Stimulated activated naive CD8-positive, alpha-beta T cell treated with anti-CD3 and anti-CD28 coated beads, Interleukin-15, Interleukin-2, amounts not matched to agents 100 U/mL and 50 U/mL, for 24 hours (primary cell): ENCODE results near the gene TMEM213.
A peak's percentile ranks its signal among the peaks of the same experiment; 100 is the strongest.

Experiments used
- ATAC-seq: fragments of 150-1000 bp; cut with Tn5 transposase; one replicate; pipeline ENCODE4 v1.10.0; 2021
- DNase-seq: peaks from one replicate; pipeline ENCODE4 v3.0.0; 2021

Gene TMEM213, protein sequence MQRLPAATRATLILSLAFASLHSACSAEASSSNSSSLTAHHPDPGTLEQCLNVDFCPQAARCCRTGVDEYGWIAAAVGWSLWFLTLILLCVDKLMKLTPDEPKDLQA

DNA sequence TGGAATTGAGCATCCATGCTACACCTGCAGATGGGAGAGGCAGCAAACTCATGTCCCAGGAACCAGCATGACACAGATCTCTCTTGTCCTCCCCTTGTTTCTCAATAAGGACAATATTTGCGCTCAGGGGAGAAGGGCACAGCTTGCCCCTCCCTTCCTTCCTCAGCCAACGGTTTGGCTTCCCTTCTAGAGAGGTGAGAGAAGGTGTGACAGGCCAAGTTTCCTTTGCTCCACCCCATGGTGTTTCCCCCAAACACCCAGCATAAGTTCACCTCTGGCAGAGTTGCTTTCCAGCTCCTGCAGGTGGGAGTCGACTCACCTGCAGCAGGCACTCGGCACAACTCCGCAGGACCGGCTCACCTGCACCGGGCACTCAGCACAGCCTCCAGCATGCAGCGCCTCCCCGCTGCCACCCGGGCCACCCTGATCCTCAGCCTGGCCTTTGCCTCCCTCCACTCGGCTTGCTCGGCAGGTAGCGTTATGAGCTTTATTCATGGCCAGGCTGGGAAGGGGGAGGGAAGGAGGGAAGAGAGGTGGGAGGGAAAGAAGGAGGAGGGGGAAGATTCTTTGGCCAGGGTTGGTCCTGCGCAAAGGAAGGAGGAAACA lies at the start of gene TMEM213, which contains the start of gene ATP6V0A4:
TMEM213 (plus strand) TSS at position 280 of the 606 bp plus-strand sequence; CDS start at position 391, 111 bp downstream.
ATP6V0A4 (minus strand) TSS at position 482 of the 606 bp plus-strand sequence. CDS start 26,949 bp downstream, outside the sequence.
- no peak for ATAC-seq
- DNase-seq = no peak

DNA sequence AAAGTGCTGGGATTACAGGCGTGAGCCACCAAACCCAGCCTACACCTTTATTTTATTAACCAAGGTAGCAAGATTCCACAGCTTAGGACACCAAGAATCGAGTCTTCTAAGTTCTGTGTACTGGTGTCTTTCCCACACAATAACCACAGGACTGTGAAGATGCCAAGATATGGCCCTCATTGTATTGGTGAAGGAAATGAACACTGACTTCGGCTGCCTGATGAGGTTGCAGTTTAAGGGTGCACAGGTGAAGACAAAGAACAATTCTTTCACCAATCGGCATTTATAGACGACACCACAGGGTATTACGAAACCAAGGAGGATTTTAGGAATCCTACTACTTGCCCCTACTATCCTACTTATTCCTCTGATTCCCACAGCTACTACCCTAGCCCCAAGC lies 49.1 kb upstream of the TMEM213 start:
- ATAC-seq (no peak), DNase-seq (no peak)

DNA sequence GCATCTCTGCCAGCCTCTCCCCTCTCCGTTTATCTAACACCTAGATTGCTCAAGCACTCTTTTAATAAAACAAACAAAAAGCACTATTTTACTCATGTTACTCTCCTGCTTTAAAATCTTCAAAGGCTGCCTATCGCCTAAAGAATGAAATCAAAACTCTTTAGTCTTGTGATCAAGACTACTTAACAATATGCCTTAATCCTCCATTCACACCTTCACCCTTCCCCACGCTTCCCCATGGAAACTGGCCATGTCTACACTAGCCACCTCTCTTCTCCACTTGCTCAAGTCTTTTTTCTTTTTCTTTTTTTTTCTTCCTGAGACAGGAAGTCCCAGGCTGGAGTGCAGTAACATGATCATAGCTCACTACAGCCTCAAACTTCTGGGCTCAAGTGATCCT lies 47.8 kb upstream of the TMEM213 start:
- DNase-seq (no peak), ATAC-seq (no peak)

DNA sequence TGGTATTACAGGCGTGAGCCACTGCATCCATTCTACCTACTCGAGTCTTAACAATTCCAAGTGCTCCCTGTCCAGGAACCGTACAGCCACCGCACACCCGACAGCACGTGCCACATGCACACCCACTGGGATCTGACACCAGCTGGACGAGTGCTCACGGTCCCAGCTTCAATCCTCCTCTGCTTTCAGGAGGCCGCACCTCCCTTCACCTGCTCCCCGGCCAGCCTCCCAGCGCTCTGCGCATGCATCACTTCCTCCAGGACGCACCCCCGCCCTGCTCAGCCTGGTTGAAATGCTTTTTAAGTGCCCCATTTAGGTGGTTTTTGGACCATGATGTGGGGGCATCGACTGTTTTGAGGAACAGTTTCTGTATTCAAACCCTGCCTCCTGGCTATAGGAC lies 47.3 kb upstream of the TMEM213 start:
- ATAC-seq (no peak), DNase-seq (no peak)

DNA sequence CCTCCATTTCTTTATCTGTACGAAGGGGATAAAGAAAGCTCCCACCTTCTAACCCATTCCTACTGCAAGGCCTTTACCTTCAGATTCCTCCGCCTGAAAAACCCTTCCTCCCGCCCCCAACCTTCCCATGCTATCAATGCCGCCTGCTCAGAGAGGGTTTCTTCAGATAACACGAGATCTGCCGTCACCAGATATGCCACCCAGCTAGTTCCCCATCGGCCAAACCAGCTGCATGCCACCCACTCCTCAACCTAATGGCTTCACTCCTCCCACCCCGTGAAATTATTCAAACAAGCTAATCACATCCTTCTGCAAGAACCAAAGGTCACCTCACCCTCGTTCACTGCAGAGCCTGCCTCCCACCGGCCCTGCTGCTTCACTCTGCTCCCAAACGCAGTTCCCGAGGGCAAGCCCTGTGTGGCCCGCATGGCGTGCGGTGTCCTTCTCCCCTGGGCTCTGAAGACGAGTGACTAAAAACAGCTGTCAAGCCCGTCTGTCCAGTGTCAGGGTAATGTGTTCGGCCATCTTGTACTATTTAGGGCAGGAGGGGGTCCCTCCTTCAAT lies 46.8 kb upstream of the TMEM213 start:
- ATAC-seq (no peak), DNase-seq (no peak)

DNA sequence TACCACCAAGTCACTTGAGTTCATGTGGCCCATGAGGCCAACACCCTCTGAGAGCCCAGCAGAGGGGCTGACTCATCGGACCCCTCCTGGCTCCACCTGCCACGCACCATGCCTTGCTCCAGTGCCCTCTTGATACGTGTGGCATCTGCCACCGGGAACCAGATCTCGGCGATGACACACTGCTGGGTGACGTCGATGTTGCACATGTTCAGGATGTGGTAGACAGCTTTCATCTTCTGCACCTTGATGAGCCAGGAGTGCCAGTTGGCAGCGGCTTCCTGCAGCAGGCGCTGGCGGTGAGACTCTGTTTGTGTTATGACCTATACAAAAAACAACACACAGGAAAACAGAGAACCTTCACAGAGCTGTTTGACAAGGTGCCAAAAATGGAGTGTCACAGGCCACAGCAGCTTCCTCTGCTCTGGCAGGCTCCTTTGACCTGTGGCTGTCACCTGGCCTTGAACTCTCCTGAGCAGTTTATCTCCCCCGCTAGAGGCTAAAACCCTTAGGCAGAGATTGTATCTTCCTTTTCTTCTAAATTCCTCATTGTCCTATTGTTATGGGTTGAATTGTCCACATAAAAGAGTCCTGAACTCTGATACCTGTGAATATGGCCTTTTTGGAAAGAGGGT lies 45.2 kb upstream of the TMEM213 start:
- ATAC-seq (peak; percentile 97), DNase-seq (peak; percentile 83)

DNA sequence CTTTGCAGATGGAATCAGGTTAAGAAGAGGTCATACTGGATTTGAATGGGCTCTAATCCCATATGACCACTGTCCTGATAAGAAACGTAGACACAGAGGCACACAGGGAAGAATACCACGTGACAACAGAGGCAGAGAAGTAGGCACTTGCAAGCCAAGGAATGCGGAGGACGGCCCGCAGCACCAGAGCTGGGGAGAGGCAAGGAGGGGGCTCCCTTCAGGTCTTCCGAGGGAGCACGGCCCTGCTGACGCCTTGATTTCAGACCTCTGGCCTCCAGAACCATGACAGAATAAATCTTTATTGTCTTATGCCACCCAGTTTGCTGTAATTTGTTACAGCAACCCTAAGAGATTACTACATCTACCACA lies 44.7 kb upstream of the TMEM213 start:
- DNase-seq (no peak), ATAC-seq (no peak)

DNA sequence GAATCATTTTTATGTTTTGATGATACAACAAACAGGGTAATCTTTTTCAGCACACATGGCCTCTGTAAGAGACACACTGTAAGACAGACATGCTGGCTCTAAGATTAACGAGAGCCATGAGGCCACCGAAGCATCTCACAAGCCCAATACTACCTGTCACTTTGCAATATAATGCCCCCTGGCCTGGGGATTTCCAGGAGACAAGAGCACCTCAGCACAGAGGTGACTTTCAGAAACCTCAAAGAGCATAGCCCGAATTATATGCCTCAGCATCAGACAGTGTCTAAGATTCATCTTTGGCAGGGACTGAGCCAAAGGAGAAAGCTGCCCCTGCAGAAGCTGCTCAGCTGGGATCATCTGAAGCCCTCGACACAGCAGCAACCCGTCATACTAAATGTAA lies 44.2 kb upstream of the TMEM213 start:
- no peak for DNase-seq

DNA sequence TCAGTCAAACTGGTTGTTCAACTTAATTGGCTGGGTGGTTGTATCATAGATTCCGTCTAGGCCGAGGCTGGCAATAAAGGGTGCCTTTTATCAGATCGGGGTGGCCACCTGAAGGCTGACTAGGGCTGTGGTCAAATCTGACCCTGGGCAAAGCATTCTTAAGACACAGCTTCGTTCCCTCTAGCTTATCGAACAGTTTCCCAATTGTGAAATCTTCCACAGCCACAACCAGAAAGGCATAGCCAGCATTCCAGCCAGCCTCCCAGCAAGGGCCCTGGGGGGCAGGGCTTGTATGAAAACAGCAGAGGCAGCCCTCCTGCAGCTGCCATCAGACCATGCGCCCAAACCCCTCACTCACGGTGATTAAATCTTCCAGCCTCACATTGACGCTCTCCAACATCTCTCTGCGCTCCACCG lies 42.5 kb upstream of the TMEM213 start:
- no peak for DNase-seq
- no peak for ATAC-seq

More for the DNA sequence above, 44.2 kb upstream of the TMEM213 start:
- ATAC-seq = no peak

DNA sequence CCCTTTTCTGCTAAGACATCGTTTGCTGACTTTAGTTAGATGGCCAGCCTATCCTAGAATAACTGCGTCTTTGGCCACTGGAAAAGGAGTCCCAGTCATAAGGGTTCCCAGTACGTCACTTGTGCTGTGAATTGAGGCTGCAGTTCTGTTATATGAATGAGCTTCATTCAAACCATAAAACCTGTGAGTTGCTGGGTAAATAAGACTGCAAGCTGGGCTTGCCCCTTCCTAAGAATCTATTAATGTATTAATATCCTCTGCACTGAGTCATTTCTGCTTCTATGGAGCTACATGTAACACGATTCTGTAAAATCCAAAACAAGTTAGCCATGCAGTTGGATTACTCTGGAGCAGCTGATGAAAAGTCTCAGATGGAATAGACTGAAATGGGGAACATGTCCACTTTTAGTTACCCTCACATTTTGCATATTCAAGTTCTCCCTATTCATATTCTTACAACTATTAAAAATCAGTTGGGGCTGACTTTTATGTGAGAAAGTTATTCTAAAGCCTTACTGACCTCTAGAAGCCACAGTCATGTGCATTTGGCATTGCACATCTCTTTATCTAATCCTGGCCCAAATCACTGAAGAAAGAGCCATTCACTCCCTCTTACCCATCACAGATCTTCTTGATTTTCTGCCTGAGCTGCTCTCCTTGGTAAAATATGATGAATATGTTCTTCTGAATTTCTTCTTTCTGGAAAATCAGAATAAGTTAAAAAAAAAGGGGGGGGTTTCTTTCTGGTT lies 41.8 kb upstream of the TMEM213 start:
- DNase-seq = no peak
- ATAC-seq = no peak

DNA sequence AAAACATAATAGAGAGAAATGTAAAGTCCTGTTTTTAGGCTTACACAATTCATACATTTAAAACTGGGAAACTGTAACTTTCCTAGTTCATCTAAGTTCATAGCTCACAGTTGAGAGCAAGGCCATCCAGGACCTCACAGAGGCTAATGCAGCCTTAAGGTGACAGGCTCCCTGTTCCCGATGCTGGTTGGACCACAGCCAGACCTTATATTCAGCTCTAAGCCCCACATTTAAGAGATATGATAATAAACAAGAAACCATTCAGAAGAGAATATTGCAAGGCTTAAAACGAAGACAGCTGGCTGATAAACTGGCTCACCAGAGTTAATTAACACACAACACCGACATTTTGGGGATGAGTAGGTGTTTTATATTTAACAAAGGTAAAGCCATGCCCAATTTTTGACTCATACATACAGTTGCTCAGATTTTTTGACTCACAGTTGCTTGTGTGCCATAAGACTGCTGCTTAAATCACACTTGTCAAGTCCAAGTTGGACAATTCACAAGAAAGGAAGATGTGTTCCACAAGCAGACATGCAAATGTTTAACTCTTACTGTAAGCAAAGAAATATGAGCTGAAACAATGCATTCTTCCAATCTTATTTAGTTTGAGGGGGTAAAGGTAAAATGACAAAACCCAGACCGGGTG lies 41.1 kb upstream of the TMEM213 start:
- ATAC-seq = no peak
- DNase-seq = no peak

DNA sequence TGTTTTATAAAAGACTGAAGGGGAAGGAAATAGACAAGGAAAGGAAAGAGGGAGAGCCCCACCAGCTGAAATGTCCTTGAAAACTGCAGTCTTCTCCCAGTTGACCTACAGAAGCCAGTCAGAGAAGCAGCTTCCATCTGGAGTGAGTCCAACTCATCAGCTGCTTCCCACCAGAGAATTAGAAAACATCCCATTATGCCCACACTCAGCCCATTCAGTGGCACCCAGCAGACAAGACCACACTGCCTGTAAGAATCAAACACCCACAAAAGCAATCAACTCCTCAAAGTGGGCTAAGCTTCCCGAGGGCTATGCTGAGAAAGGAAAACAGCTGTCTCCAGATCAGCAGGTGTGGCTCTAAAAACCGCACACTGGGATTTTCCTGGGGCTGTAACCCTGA lies 29.6 kb upstream of the TMEM213 start:
- no peak for DNase-seq
- ATAC-seq = no peak

DNA sequence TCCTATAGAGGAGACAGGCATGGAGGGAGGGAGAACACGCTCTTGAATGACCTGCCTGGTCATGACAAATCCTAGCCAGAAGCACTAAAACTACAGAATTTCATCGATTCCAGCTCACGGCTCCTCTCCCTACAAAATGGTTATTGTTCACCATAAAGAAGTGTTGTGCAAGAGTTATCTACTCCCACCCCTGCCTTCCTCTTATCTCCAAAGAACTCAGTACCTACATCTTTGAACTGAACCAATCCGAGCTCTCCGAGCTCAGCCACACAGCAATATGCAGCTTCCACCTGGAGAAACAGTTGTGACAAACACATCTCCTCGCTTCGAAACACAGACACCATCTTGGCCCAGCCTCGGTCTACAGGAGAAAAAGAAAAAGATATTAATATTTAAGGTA lies 26.9 kb upstream of the TMEM213 start:
- DNase-seq (no peak), ATAC-seq (no peak)

DNA sequence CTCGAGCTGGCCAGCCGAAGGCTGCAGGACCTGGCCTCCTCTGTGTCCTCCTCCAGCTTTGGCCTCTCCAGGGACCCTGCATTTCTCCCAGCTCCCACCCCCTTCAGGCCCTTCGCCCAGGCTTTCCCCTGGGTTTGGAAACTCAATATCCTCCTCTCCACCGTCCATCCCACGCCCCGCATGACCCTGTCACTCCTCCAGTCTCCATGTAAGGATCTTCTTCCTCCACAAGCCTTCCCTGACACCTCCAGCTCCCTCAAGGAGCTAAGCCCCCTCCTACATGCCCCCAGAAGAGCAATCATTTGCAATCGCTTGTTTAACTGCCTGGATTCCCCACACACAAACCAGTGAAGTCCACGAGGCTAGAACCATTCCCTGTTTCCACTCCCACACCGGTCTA lies 24.6 kb upstream of the TMEM213 start:
- DNase-seq (no peak), ATAC-seq (no peak)

DNA sequence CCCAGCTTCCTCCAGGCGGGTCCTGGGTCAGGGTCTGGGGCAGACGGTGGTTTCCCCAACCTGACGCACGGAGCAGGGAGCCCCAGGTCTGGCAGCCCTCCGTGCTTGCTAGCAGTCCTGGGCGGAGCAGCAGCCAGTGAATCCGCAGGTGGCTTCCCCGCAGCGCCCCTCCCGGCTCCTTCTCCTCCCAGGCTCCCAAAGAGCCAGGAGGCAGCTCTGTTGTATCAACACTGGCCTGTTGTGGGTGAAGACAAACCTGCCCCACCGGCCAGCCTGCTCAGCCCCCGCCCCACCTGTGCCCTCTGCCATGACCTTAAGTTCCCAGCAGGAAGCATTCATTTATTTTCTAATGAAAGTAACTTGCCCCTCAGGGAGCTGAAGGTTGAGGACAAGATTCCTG lies 24.0 kb upstream of the TMEM213 start:
- ATAC-seq (no peak), DNase-seq (no peak)

DNA sequence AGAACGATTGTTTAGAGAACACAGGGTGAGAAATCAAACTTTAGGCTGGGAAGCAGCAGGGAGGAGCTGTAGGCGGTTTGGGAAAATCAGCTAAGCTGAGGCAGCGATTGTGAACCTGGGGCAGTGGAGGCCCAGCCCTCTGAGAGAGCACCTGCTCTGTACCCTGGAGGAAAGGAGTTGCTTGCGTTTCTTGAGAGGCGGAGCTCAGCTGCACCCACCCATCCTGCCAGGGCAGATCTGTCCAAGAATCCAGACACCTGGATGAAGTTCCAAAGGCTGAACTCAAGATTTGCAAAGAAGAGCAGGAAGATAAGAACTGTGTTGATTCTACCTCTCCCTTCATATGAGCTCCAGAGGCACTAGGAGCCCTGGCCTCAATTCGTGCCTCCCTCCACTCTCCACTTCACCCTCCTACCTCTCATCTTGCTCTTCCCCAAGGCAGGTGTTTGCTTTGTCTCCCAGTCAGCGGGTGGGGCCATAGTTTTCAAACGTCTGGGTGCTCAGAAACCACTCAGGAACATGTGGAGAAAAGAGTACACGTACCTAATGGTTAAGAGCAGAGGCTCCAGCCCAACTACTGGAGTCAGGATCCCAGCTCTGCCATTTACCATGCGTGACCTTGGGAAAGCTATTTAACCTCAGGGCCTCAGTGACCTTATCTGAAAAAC lies 21.5 kb upstream of the TMEM213 start:
- ATAC-seq (no peak), DNase-seq (no peak)

DNA sequence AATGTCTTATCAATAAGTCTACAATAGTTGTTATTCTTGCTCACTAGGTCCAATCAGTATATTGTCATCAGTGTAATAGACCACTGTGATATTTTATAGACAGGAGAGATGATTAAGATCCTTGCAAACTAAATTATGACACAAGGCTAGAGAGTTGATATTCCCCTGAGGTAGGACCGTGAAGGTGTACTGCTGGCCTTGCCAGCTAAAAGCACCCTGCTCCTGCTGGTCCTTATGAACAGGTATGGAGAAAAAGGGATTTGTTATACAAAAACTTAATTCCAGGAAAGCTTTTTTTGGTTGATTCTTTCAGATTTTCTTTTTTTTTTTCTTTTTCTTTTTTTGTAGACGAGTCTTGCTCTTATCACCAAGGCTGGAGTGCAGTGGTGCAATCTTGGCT lies 16.8 kb upstream of the TMEM213 start:
- no peak for DNase-seq
- ATAC-seq = no peak

DNA sequence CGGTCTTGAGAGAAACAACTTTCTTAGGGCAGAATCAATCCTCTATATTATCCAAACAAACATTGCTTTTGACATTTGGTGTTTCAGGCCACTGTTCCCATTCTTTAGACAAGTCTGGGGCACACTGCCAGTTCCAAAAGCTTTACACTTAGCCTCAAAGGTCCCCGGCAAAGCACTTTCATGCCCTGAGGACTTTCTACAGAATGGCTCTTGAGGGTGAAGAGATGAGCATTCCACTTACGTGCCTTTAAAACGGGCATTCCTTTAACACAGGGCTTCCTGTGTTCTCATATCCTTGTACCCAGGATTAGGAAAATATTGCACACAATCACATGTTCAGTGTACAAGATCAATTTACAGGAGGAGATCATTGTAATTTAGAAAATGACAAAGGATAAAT lies 13.1 kb upstream of the TMEM213 start:
- DNase-seq = no peak
- ATAC-seq = no peak

DNA sequence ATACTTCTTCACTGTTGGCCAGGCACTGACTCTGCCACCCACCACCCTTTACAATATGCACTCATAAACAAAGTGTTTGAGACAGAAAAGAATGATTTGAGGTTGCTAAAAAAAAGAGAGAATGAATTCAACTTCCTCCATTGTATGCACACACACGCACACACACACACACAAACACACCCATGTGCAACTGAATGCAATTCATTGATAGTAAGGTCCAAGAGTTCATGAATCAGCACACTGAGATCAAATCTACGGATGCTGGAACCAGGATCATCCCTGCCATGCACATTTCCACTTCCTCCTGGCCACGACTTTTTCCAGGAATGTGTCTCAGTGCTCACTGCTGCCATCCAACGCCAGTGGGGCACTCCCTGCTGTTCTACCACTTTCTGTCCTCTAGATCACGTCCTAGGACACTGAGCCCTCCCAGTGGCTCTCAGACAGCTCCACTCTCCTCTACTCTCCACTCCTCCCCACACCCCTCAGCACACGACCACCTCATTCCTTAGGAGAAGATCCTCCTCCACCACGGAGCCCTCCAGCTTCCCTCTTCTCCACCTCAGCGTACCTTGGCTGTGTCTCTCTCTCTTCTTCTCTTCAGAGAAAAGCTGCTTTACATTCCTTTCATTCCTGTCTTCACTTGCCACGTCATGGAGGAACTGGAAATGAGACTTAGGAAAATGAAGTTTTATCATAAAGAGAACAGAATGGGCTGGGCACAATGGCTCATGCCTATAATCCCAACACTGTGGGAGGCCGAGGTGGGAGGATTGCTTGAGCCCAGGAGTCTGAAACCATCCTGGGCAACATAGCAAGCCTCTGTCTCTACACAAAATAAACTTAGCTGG lies 12.0 kb upstream of the TMEM213 start:
- no peak for ATAC-seq
- no peak for DNase-seq

DNA sequence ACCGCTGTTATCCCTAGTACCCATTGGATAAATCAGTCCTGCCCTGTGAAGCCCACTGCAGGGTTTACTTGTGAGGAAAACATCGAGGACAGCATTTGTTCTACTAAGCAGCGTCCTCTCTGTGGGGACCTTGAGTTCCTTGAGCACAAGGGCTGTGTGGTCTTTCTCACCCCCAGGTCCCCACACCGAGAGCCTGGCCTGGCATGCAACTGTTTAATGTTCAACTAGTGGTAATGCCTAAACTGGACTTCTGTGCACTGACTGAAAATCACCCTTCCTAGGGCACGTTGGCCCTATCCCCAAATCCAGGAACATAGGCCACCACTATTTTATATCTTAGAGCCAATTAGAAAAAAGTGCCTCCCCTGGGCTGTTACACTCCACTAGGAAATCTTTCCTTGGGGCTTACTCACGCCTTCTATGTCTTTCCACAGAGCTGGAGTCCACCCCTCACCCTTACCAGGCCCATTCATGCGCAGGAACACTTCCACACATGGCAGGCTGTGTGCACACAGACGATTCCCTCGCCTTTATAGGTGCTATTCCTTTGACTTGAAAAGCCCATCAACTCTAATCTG lies 1.7 kb upstream of the TMEM213 start:
- DNase-seq (no peak), ATAC-seq (no peak)
